ENCODE measurements around the gene ALDH9A1. TPM values are rescaled to one million over a fixed set of nuclear protein-coding genes. Genes with fewer than 3 reads are reported as not detected.
"Not testable (repeated sequence)": the region's sequence is repeated elsewhere in the genome, so short reads cannot be mapped to it uniquely, and the experiment has no call there.

Gene ALDH9A1
- total and polyA plus RNA-seq, 2 of the 8 experiments (the other 6 are each of a cell fraction or from before 2014, with no cell fraction given): 57.6 to 63.8 TPM

- TF ChIP-seq SIX5 (IDR thresholded peaks at IDR 0.05; ENCODE audit: low read depth, low read length) (no peak), JUND (IDR thresholded peaks at IDR 0.05; ENCODE audit: low read length) (no peak), BCL11A (IDR thresholded peaks at IDR 0.05; ENCODE audit: low read depth in 2 of 2, low read length in 2 of 2) (no peak), CEBPB (IDR thresholded peaks at IDR 0.05; ENCODE audit: low read depth, low read length) (no peak), CBX8 (IDR thresholded peaks at IDR 0.05; ENCODE audit: borderline replicate concordance, low read depth, low read length) (no peak), RXRA (IDR thresholded peaks at IDR 0.05; ENCODE audit: insufficient read depth, low read depth, low read length) (no peak)
These were observed 58.3 kb downstream of the ALDH9A1 start (continued) for GRCh38 chr1:165639821-165640623.

GRCh38 chr1:165638211-165638610 is 60.2 kb downstream of the ALDH9A1 start:
- H3K27me3 ChIP-seq (replicated peaks in 1 of 4; ENCODE audit: control insufficient read depth in 3 of 4, extremely low read depth in 1 of 4, insufficient read depth in 3 of 4, low read length in 3 of 4); H2BK120ac ChIP-seq (replicated peaks; ENCODE audit: low read depth, low read length); H3K79me1 ChIP-seq (ENCODE audit: low read depth, low read length); H2BK15ac ChIP-seq (ENCODE audit: low read length); H2BK5ac ChIP-seq (ENCODE audit: low read depth, low read length); H4K20me1 ChIP-seq (replicated peaks in 1 of 2; ENCODE audit: control insufficient read depth in 1 of 2, insufficient read depth in 2 of 2, low read length in 2 of 2); H2AFZ ChIP-seq (ENCODE audit: low read length); H3K4me2 ChIP-seq (ENCODE audit: insufficient read depth in 1 of 2, low read depth in 2 of 2, low read length in 2 of 2); H3K14ac ChIP-seq (ENCODE audit: insufficient read length); DNase-seq (ENCODE audit: low read depth in 1 of 2, low spot score in 2 of 2); H4K5ac ChIP-seq (ENCODE audit: insufficient read length, low read depth, low read length); H3K27ac ChIP-seq (ENCODE audit: low read depth, low read length); H2AK5ac ChIP-seq (ENCODE audit: low read depth, low read length); H3K23me2 ChIP-seq (ENCODE audit: low read depth, low read length); H3K4ac ChIP-seq (replicated peaks; ENCODE audit: insufficient read length, low read depth, low read length); H3K4me3 ChIP-seq (ENCODE audit: extremely low read depth in 1 of 4, insufficient read depth in 2 of 4, low read depth in 3 of 4, low read length in 4 of 4); FAIRE-seq; H4K8ac ChIP-seq (ENCODE audit: extremely low read depth, insufficient read depth, low read length); H3K18ac ChIP-seq (ENCODE audit: extremely low read depth, low read length); H3K36me3 ChIP-seq (ENCODE audit: control insufficient read depth in 2 of 4, insufficient read depth in 4 of 4, low read length in 3 of 4); H2BK20ac ChIP-seq (ENCODE audit: low read length); H4K91ac ChIP-seq (replicated peaks; ENCODE audit: insufficient read length, low read length); H3K23ac ChIP-seq (ENCODE audit: insufficient read length); POLR2A ChIA-PET (ENCODE audit: partially characterized antibody); H3K56ac ChIP-seq (replicated peaks; ENCODE audit: insufficient read length, low read depth, low read length); H3K9ac ChIP-seq (replicated peaks in 1 of 4; ENCODE audit: extremely low read depth in 1 of 4, low read depth in 3 of 4, low read length in 3 of 4); H3K9me3 ChIP-seq (ENCODE audit: insufficient read depth in 2 of 2, low read depth in 1 of 2, low read length in 1 of 2); H2BK12ac ChIP-seq (ENCODE audit: low read depth, low read length): not testable (repeated sequence)
- H3K79me2 ChIP-seq (ENCODE audit: control insufficient read depth in 1 of 2, insufficient read depth in 2 of 2, low read length in 2 of 2): peaks cover 0 to 28% of the 10 kb centered on the region in 2 experiments; a peak in 2 of 4 replicates
- CTCF ChIA-PET (ENCODE audit: partially characterized antibody): interaction anchor here (0.6 to 4.7 kb wide), 6 partner anchors 8 to 849 kb away, joined by 3 to 18 read pairs (median 4); no protein-coding TSS in a partner anchor
- H3K4me1 ChIP-seq (replicated peaks in 1 of 4; ENCODE audit: control insufficient read depth in 3 of 4, insufficient read depth in 4 of 4, low read length in 3 of 4): peaks cover 0 to 13% (median 4%) of the 10 kb centered on the region in 4 experiments; a peak in 3 of 7 replicates
- WGBS, 2 experiments (ENCODE audit: extremely low coverage in 1 of 2, insufficient coverage in 1 of 2, insufficient read length in 1 of 2, insufficient replicate concordance in 2 of 2, low coverage in 1 of 2, low lambda C conversion rate in 2 of 2, missing lambda C conversion rate in 1 of 2): 85% methylated on average over 7 of the region's 7 CpGs; no CpG with 5 or more reads in 1 of the 2 experiments

Measured in H1 (cell line).